GM23248 (cell line): Measurements from ENCODE around the gene ABHD4.

ENCODE experiments used
- EZH2 ChIP-seq: fragments of 200-600 bp; sonication (generic); IDR thresholded peaks from 2 replicates; pipeline ENCODE4 v1.6.1; 2018; ENCODE audit warnings: antibody characterized with exemption, mild to moderate bottlenecking; ENCODE audit not compliant: insufficient read depth, poor library complexity, severe bottlenecking
- EZH2phosphoT487 ChIP-seq: fragments of 200-600 bp; sonication (generic); IDR thresholded peaks from 2 replicates; pipeline ENCODE4 v1.6.1; 2018; ENCODE audit warnings: antibody characterized with exemption, moderate library complexity, mild to moderate bottlenecking, low read depth; ENCODE audit not compliant: insufficient read depth

DNA sequence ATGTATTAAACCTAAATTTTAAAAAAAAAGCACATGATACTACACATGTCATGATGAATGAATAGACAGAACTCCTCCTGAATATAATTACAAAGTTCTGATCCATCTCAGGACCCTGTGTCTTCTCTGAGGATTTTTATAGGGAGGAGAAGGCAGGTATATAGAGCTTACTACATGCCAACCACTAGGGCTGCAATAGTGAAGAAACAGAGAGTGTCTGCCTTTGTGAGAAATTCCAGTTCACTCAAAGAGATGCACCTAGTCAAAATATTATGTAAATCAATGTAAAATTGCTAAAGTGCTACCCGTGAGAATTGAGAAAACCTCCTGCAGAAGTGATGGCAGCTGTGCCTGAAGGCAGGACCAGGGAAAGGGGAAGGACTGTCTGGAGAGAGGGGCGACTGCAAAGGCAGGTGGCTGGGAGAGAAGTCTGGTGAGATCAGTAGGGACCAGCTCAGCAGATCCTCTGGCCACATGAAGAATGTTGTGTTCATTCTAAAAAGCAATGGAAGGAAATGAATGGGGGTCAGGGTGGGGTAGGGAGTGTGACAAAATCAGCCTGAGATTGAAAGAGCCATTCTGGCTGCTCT, 15.1 kb downstream of the ABHD4 start:
- no peak for TF ChIP-seq EZH2
- TF ChIP-seq EZH2phosphoT487: no peak
